Right atrium auricular region (tissue), 2 donors: ENCODE measurements around the gene TNFAIP8L1. TPM values are rescaled to one million over a fixed set of nuclear protein-coding genes. Genes with fewer than 3 reads are reported as not detected.
A peak's percentile ranks its signal among the peaks of the same experiment; 100 is the strongest.

Experiments used
- DNase-seq: peaks from one replicate; pipeline ENCODE4 v3.0.0-alpha.2; 2019; ENCODE audit warnings: low spot score
- H3K27ac ChIP-seq, 2 donors: fragments of 200-600 bp; sonication (generic); 1 replicate in 1 of 2; 2 replicates in 1 of 2; pipeline ENCODE4 v1.5.1; 2016 to 2019
- H3K27me3 ChIP-seq, 2 donors: fragments of 200-600 bp; sonication (generic); one replicate each; pipeline versions ENCODE4 v1.5.1 to v1.6.0; 2017 to 2019
- H3K36me3 ChIP-seq: fragments of 200-600 bp; sonication (generic); one replicate; pipeline ENCODE4 v1.5.1; 2016
- H3K4me1 ChIP-seq, 2 donors: fragments of 200-600 bp; sonication (generic); one replicate each; pipeline versions ENCODE4 v1.5.1 to v1.6.0; 2017 to 2019
- H3K4me3 ChIP-seq, 2 donors: fragments of 200-600 bp; sonication (generic); 1 replicate in 1 of 2; 2 replicates in 1 of 2; pipeline ENCODE4 v1.5.1; 2017 to 2019; ENCODE audit warnings: mild to moderate bottlenecking in 1 of 2, moderate library complexity in 1 of 2
- H3K9me3 ChIP-seq, 2 donors: fragments of 200-600 bp; sonication (generic); one replicate each; pipeline ENCODE4 v1.5.1; 2019
- CTCF ChIP-seq, 2 donors: fragments of 200-600 bp; sonication (generic); IDR thresholded peaks; one replicate each; pipeline ENCODE4 v1.5.1; 2019; ENCODE audit warnings: antibody characterized with exemption in 2 of 2
- total RNA-seq, 2 donors: library from RNA; depleted of rRNA; stranded (reverse); fragments of >200 nt; gene quantifications; one replicate each; pipeline ENCODE4 v1.1.0, GENCODE V29; 2016

Gene TNFAIP8L1
- total RNA-seq, 2 donors from 2014 or later = 2.6 to 4.2 TPM

- H3K4me3 ChIP-seq = no peak overlapping the region
- no peak for DNase-seq
These were observed 3.3 kb downstream of the TNFAIP8L1 start for GRCh38 chr19:4642625-4643024.

GRCh38 chr19:4645718-4646117, 6.4 kb downstream of the TNFAIP8L1 start:
- Histone ChIP-seq H3K9me3 (no peaks in the 10 kb centered on the region), H3K4me3 (no peak overlapping the region), H3K4me1 (peaks cover 0 to 30% of the 10 kb centered on the region in 2 donors), H3K27me3 (no peaks in the 10 kb centered on the region), H3K27ac (no peak overlapping the region), H3K36me3 (no peaks in the 10 kb centered on the region)
- TF ChIP-seq CTCF (IDR thresholded peaks at IDR 0.05) = no peak
- DNase-seq = no peak

More at GRCh38 chr19:4642625-4643024, 3.3 kb downstream of the TNFAIP8L1 start:
- no peaks in the 10 kb centered on the region for H3K9me3 ChIP-seq
- no peak for TF ChIP-seq CTCF (IDR thresholded peaks at IDR 0.05)
- no peaks in the 10 kb centered on the region for H3K27me3 ChIP-seq
- no peaks in the 10 kb centered on the region for H3K36me3 ChIP-seq
- no peak overlapping the region for H3K27ac ChIP-seq
- peaks cover 0 to 26% of the 10 kb centered on the region in 2 donors for H3K4me1 ChIP-seq

DNA sequence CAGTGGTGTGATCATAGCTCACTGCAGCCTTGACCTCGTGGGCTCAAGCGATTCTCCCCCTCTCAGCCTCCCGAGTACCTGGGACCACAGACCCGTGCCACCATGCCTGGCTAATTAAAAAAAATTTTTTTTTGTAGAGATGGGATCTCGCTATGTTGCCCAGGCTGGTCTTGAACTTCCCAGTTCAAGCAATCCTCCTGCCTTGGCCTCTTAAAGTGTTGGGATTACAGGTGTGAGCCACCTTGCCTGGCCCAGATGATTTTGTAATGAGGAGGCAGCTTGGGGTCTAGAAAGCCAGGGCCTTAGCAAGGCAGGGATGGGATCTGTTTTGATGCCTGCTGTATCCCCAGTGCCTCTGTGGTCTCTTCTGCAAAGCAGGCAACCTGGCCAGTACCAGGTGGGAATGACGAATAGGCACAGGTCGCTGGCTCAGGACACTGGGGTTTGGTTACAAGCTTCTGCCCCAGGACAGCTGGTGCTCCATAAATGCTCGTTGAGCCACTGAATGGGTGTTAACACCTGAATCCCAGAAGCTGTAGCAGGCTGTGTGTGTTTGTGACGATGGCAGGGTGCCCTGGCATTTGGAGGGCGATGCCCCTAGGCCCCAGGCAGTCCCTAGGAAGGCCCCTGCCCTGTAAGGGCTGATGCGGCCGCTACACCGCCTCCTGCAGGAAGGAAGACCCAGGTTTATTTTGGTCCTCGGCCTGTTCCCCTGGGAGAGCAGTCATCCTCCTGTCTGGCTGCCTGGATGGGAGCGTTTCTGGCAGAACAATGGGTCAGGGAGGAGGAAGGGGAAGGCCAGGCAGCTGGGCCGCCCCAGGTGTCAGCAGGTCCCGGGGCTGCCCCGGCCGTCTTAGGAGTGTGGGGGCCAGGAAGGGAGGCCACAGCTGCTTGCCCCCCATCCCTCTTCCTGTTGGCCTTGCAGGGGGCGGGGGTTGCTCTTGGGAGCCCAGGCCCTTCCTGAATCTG, 8.6 kb downstream of the TNFAIP8L1 start:
- Histone ChIP-seq H3K4me1 (peaks cover 0 to 27% of the 10 kb centered on the region in 2 donors), H3K36me3 (peaks cover 7% of the 10 kb centered on the region), H3K4me3 (no peak overlapping the region), H3K27ac (peak overlapping the region; percentile 19 to 53), H3K27me3 (no peaks in the 10 kb centered on the region), H3K9me3 (no peaks in the 10 kb centered on the region)
- peak; percentile 62 for DNase-seq
- no peak for TF ChIP-seq CTCF (IDR thresholded peaks at IDR 0.05)

GRCh38 chr19:4649392-4650047, 10.2 kb downstream of the TNFAIP8L1 start:
- H3K27ac ChIP-seq = no peak overlapping the region

GRCh38 chr19:4650159-4650558, 10.8 kb downstream of the TNFAIP8L1 start:
- H3K4me1 ChIP-seq = peaks cover 0 to 27% of the 10 kb centered on the region in 2 donors

More at GRCh38 chr19:4649392-4650047, 10.2 kb downstream of the TNFAIP8L1 start:
- H3K36me3 ChIP-seq = peaks cover 7% of the 10 kb centered on the region
- no peak for TF ChIP-seq CTCF (IDR thresholded peaks at IDR 0.05)
- no peaks in the 10 kb centered on the region for H3K9me3 ChIP-seq
- H3K4me1 ChIP-seq = peaks cover 0 to 27% of the 10 kb centered on the region in 2 donors
- no peak overlapping the region for H3K4me3 ChIP-seq
- no peaks in the 10 kb centered on the region for H3K27me3 ChIP-seq
- no peak for DNase-seq

More at GRCh38 chr19:4650159-4650558, 10.8 kb downstream of the TNFAIP8L1 start:
- DNase-seq = no peak
- Histone ChIP-seq H3K36me3 (peaks cover 7% of the 10 kb centered on the region), H3K27ac (no peak overlapping the region), H3K4me3 (no peak overlapping the region), H3K9me3 (no peaks in the 10 kb centered on the region), H3K27me3 (no peaks in the 10 kb centered on the region)
- TF ChIP-seq CTCF (IDR thresholded peaks at IDR 0.05) = no peak
